Stimulated activated naive CD8-positive, alpha-beta T cell treated with anti-CD3 and anti-CD28 coated beads, Interleukin-15, Interleukin-2, amounts not matched to agents 100 ng/mL and 50 ng/mL, for 24 hours (primary cell): ENCODE results near the gene MAGEB16.

Experiments used
- H3K27ac Mint-ChIP-seq: one replicate; pipeline ENCODE4 v1.8.0; 2021; ENCODE audit warnings: mild to moderate bottlenecking, mixed read lengths
- H3K27me3 Mint-ChIP-seq: one replicate; pipeline ENCODE4 v1.8.0; 2021; ENCODE audit warnings: mixed read lengths
- H3K36me3 Mint-ChIP-seq: one replicate; pipeline ENCODE4 v1.8.0; 2021; ENCODE audit warnings: low read depth, mixed read lengths
- H3K4me1 Mint-ChIP-seq: one replicate; pipeline ENCODE4 v1.8.0; 2021; ENCODE audit warnings: low read depth, mixed read lengths
- H3K4me3 Mint-ChIP-seq: one replicate; pipeline ENCODE4 v1.8.0; 2021; ENCODE audit warnings: mild to moderate bottlenecking, mixed read lengths
- H3K9me3 Mint-ChIP-seq: one replicate; pipeline ENCODE4 v1.8.0; 2021; ENCODE audit warnings: mixed read lengths

MAGEB16 gene

GRCh38 chrX:35798042-35798441 is at the start of gene MAGEB16:
Gene MAGEB16, plus strand, starts transcription at chrX:35798342. Its CDS starts 3,855 bp downstream, at chrX:35802197.
- Mint-ChIP-seq H3K9me3 (no peaks in the 10 kb centered on the region), H3K36me3 (no peaks in the 10 kb centered on the region), H3K4me3 (no peak within 1 kb of the TSS), H3K4me1 (no peaks in the 10 kb centered on the region), H3K27ac (no peak within 1 kb of the TSS), H3K27me3 (no peaks in the 10 kb centered on the region)

- no peaks in the 10 kb centered on the region for H3K27me3 Mint-ChIP-seq
- no peak overlapping the region for H3K4me3 Mint-ChIP-seq
- no peaks in the 10 kb centered on the region for H3K4me1 Mint-ChIP-seq
- H3K9me3 Mint-ChIP-seq, result no peaks in the 10 kb centered on the region
- no peak overlapping the region for H3K27ac Mint-ChIP-seq
- no peaks in the 10 kb centered on the region for H3K36me3 Mint-ChIP-seq
Observed at GRCh38 chrX:35773958-35774564, 24.1 kb upstream of the MAGEB16 start.

GRCh38 chrX:35785075-35785474 is 13.1 kb upstream of the MAGEB16 start:
- Mint-ChIP-seq H3K4me3 (no peak overlapping the region), H3K27me3 (no peaks in the 10 kb centered on the region), H3K4me1 (no peaks in the 10 kb centered on the region), H3K27ac (no peak overlapping the region), H3K36me3 (no peaks in the 10 kb centered on the region), H3K9me3 (no peaks in the 10 kb centered on the region)

- Mint-ChIP-seq H3K9me3 (no peaks in the 10 kb centered on the region), H3K4me1 (no peaks in the 10 kb centered on the region), H3K4me3 (no peak overlapping the region), H3K27ac (no peak overlapping the region), H3K36me3 (no peaks in the 10 kb centered on the region), H3K27me3 (no peaks in the 10 kb centered on the region)
Observed at GRCh38 chrX:35786271-35786670, 11.9 kb upstream of the MAGEB16 start.

GRCh38 chrX:35787867-35788266 is 10.3 kb upstream of the MAGEB16 start:
- Mint-ChIP-seq H3K4me3 (no peak overlapping the region), H3K9me3 (no peaks in the 10 kb centered on the region), H3K27ac (no peak overlapping the region), H3K27me3 (no peaks in the 10 kb centered on the region), H3K36me3 (no peaks in the 10 kb centered on the region), H3K4me1 (no peaks in the 10 kb centered on the region)

- H3K9me3 Mint-ChIP-seq, result no peaks in the 10 kb centered on the region
- no peaks in the 10 kb centered on the region for H3K4me1 Mint-ChIP-seq
- no peaks in the 10 kb centered on the region for H3K36me3 Mint-ChIP-seq
- H3K4me3 Mint-ChIP-seq, result no peak overlapping the region
- H3K27me3 Mint-ChIP-seq, result no peaks in the 10 kb centered on the region
- no peak overlapping the region for H3K27ac Mint-ChIP-seq
Observed at GRCh38 chrX:35800474-35800873, 2.3 kb downstream of the MAGEB16 start.

GRCh38 chrX:35809781-35810180 is 11.6 kb downstream of the MAGEB16 start:
- Mint-ChIP-seq H3K27ac (no peak overlapping the region), H3K9me3 (no peaks in the 10 kb centered on the region), H3K4me3 (no peak overlapping the region), H3K4me1 (no peaks in the 10 kb centered on the region), H3K27me3 (no peaks in the 10 kb centered on the region), H3K36me3 (no peaks in the 10 kb centered on the region)

GRCh38 chrX:35819241-35819640 is 21.1 kb downstream of the MAGEB16 start:
- Mint-ChIP-seq H3K27ac (no peak overlapping the region), H3K9me3 (no peaks in the 10 kb centered on the region), H3K4me3 (no peak overlapping the region), H3K4me1 (no peaks in the 10 kb centered on the region), H3K27me3 (no peaks in the 10 kb centered on the region), H3K36me3 (no peaks in the 10 kb centered on the region)

- Mint-ChIP-seq H3K27ac (no peak overlapping the region), H3K27me3 (no peaks in the 10 kb centered on the region), H3K4me3 (no peak overlapping the region), H3K9me3 (peaks cover 3% of the 10 kb centered on the region), H3K4me1 (no peaks in the 10 kb centered on the region), H3K36me3 (no peaks in the 10 kb centered on the region)
Observed at GRCh38 chrX:35826503-35826902, 28.4 kb downstream of the MAGEB16 start.

GRCh38 chrX:35829501-35829900 is 31.4 kb downstream of the MAGEB16 start:
- Mint-ChIP-seq H3K9me3 (peaks cover 3% of the 10 kb centered on the region), H3K4me3 (no peak overlapping the region), H3K27me3 (no peaks in the 10 kb centered on the region), H3K4me1 (no peaks in the 10 kb centered on the region), H3K27ac (no peak overlapping the region), H3K36me3 (no peaks in the 10 kb centered on the region)

- H3K4me3 Mint-ChIP-seq, result no peak overlapping the region
- peaks cover 3% of the 10 kb centered on the region for H3K9me3 Mint-ChIP-seq
- no peaks in the 10 kb centered on the region for H3K27me3 Mint-ChIP-seq
- H3K27ac Mint-ChIP-seq, result no peak overlapping the region
- H3K36me3 Mint-ChIP-seq, result no peaks in the 10 kb centered on the region
- no peaks in the 10 kb centered on the region for H3K4me1 Mint-ChIP-seq
Observed at GRCh38 chrX:35841872-35842271, 43.7 kb downstream of the MAGEB16 start.

- no peaks in the 10 kb centered on the region for H3K4me1 Mint-ChIP-seq
- H3K36me3 Mint-ChIP-seq, result no peaks in the 10 kb centered on the region
- H3K27ac Mint-ChIP-seq, result no peak overlapping the region
- no peak overlapping the region for H3K4me3 Mint-ChIP-seq
- H3K27me3 Mint-ChIP-seq, result no peaks in the 10 kb centered on the region
- H3K9me3 Mint-ChIP-seq, result peaks cover 3% of the 10 kb centered on the region
Observed at GRCh38 chrX:35842674-35843073, 44.5 kb downstream of the MAGEB16 start.

GRCh38 chrX:35847736-35848135 is 49.6 kb downstream of the MAGEB16 start:
- no peaks in the 10 kb centered on the region for H3K27me3 Mint-ChIP-seq

More at GRCh38 chrX:35847736-35848135, 49.6 kb downstream of the MAGEB16 start:
- Mint-ChIP-seq H3K27ac (no peak overlapping the region), H3K4me1 (no peaks in the 10 kb centered on the region), H3K4me3 (no peak overlapping the region), H3K36me3 (no peaks in the 10 kb centered on the region), H3K9me3 (no peaks in the 10 kb centered on the region)
